Naive thymus-derived CD4-positive, alpha-beta T cell (primary cell): ENCODE data around the gene ELFN2. TPM values are rescaled to one million over a fixed set of nuclear protein-coding genes. Genes with fewer than 3 reads are reported as not detected.

ENCODE experiments used
- ATAC-seq: fragments of 150-1000 bp; cut with Tn5 transposase; 2 replicates; pipeline ENCODE4 v1.10.0; 2021; ENCODE audit warnings: mild to moderate bottlenecking, moderate library complexity
- CTCF ChIA-PET: fragments of 350-600 bp; sonication (Branson Sonifier 250); formaldehyde crosslinking; loops from one replicate; lab custom pipeline; 2021; ENCODE audit warnings: antibody characterized with exemption; lab: Charles Lee
- POLR2A ChIA-PET: fragments of 350-600 bp; sonication (Branson Sonifier 250); formaldehyde crosslinking; loops from one replicate; lab custom pipeline; 2021; ENCODE audit warnings: antibody characterized with exemption, inconsistent platforms; lab: Charles Lee
- DNase-seq, 9 donors: peaks; one replicate each; pipeline versions ENCODE4 v3.0.0 to v3.0.0-alpha.2; 2020 to 2022; ENCODE audit warnings: mixed read lengths in 1 of 9
- H3K27ac ChIP-seq: one replicate; pipeline ENCODE4 v1.7.0; 2013; ENCODE audit warnings: mild to moderate bottlenecking, low read depth, low read length, moderate library complexity
- H3K27me3 ChIP-seq, 2 donors: one replicate each; pipeline ENCODE4 v1.7.0; 2013; ENCODE audit warnings: low read length in 2 of 2, mild to moderate bottlenecking in 2 of 2, moderate library complexity in 2 of 2; ENCODE audit not compliant: control insufficient read depth in 2 of 2, insufficient read depth in 2 of 2
- H3K36me3 ChIP-seq, 3 experiments: 1 replicate in 2 of 3; 2 replicates in 1 of 3; pipeline ENCODE4 v1.7.0; 2013; ENCODE audit warnings: low read length in 3 of 3, mild to moderate bottlenecking in 3 of 3, moderate library complexity in 1 of 3; ENCODE audit not compliant: insufficient read depth in 3 of 3, control insufficient read depth in 2 of 3
- H3K4me1 ChIP-seq, 2 donors: one replicate each; pipeline ENCODE4 v1.7.0; 2013; ENCODE audit warnings: low read length in 2 of 2, mild to moderate bottlenecking in 2 of 2, moderate library complexity in 1 of 2; ENCODE audit not compliant: control insufficient read depth in 2 of 2, insufficient read depth in 2 of 2
- H3K4me3 ChIP-seq: 2 replicates; pipeline ENCODE4 v1.7.0; 2013; ENCODE audit warnings: mild to moderate bottlenecking, low read length
- H3K9me3 ChIP-seq, 3 experiments: 1 replicate in 2 of 3; 2 replicates in 1 of 3; pipeline ENCODE4 v1.7.0; 2013; ENCODE audit warnings: low read length in 3 of 3; ENCODE audit not compliant: control insufficient read depth in 2 of 3
- H3K27ac Mint-ChIP-seq, 9 donors: one replicate each; pipeline ENCODE4 v1.8.0; 2020 to 2022; ENCODE audit warnings: mixed read lengths in 9 of 9, mild to moderate bottlenecking in 8 of 9, moderate library complexity in 5 of 9, inconsistent platforms in 2 of 9
- H3K27me3 Mint-ChIP-seq, 5 donors: one replicate each; pipeline ENCODE4 v1.8.0; 2021 to 2022; ENCODE audit warnings: mixed read lengths in 5 of 5, mild to moderate bottlenecking in 1 of 5
- H3K36me3 Mint-ChIP-seq, 5 donors: one replicate each; pipeline ENCODE4 v1.8.0; 2020 to 2022; ENCODE audit warnings: mixed read lengths in 5 of 5, mild to moderate bottlenecking in 3 of 5, inconsistent platforms in 1 of 5
- H3K4me1 Mint-ChIP-seq, 7 donors: one replicate each; pipeline ENCODE4 v1.8.0; 2020 to 2022; ENCODE audit warnings: mixed read lengths in 7 of 7, mild to moderate bottlenecking in 3 of 7, inconsistent platforms in 1 of 7
- H3K4me3 Mint-ChIP-seq, 10 donors: one replicate each; pipeline ENCODE4 v1.8.0; 2020 to 2022; ENCODE audit warnings: mild to moderate bottlenecking in 10 of 10, mixed read lengths in 10 of 10, moderate library complexity in 6 of 10, inconsistent platforms in 2 of 10
- H3K9me3 Mint-ChIP-seq, 11 donors: one replicate each; pipeline ENCODE4 v1.8.0; 2020 to 2022; ENCODE audit warnings: mixed read lengths in 11 of 11, mild to moderate bottlenecking in 4 of 11, inconsistent platforms in 1 of 11, moderate library complexity in 1 of 11
- intact Hi-C, 2 donors: fragments of 100-400 bp; cut with micrococcal nuclease; formaldehyde crosslinking; loops; one replicate each; pipeline ENCODE4 v1.15.1; 2023
- polyA plus RNA-seq, 2 donors: library from polyadenylated mRNA; unstranded; fragments of 300-500 nt; fragmentation: Illumina TruSeq; gene quantifications; one replicate each; pipeline ENCODE4 v1.2.3, GENCODE V29; 2021
- total RNA-seq, 6 experiments: library from RNA in 5 of 6; stranded (reverse) in 5 of 6; gene quantifications; 1 replicate in 5 of 6; 2 replicates in 1 of 6; pipeline ENCODE4 v1.2.3 and lab custom pipeline; 2021 to 2026

The ELFN2 gene
- total and polyA plus RNA-seq, 7 experiments from 2014 or later = 0.10 to 0.66 (median 0.57) TPM; not detected in 2

- no peak overlapping the region for H3K27ac Mint-ChIP-seq
- Histone ChIP-seq H3K9me3 (no peaks in the 10 kb centered on the region), H3K4me3 (no peak overlapping the region), H3K27me3 (peaks cover 0 to 18% of the 10 kb centered on the region in 2 donors), H3K27ac (no peak overlapping the region), H3K4me1 (peaks cover 0 to 7% of the 10 kb centered on the region in 2 donors), H3K36me3 (no peaks in the 10 kb centered on the region)
- no peak for DNase-seq
- CTCF ChIA-PET = interaction anchor here (0.7 to 1.2 kb wide), 2 partner anchors 17 to 853 kb away, joined by 3 read pairs; no protein-coding TSS in a partner anchor
- POLR2A ChIA-PET = interaction anchor here (2.5 kb wide), 1 partner anchor 18 kb away, joined by 7 read pairs; no protein-coding TSS in a partner anchor
- intact Hi-C loops = no loop called here
- peaks cover 38 to 71% (median 52%) of the 10 kb centered on the region in 5 donors for H3K27me3 Mint-ChIP-seq
- no peaks in the 10 kb centered on the region for H3K36me3 Mint-ChIP-seq
- peak overlapping the region in 9 of 10 donors; percentile 10 to 64 (median 51) for H3K4me3 Mint-ChIP-seq
- peaks cover 0 to 15% (median 12%) of the 10 kb centered on the region in 7 donors for H3K4me1 Mint-ChIP-seq
- peaks cover 0 to 1% (median 0%) of the 10 kb centered on the region in 11 donors for H3K9me3 Mint-ChIP-seq
- ATAC-seq = no peak
Observed at GRCh38 chr22:37333724-37334460, 93.4 kb downstream of the ELFN2 start.

DNA sequence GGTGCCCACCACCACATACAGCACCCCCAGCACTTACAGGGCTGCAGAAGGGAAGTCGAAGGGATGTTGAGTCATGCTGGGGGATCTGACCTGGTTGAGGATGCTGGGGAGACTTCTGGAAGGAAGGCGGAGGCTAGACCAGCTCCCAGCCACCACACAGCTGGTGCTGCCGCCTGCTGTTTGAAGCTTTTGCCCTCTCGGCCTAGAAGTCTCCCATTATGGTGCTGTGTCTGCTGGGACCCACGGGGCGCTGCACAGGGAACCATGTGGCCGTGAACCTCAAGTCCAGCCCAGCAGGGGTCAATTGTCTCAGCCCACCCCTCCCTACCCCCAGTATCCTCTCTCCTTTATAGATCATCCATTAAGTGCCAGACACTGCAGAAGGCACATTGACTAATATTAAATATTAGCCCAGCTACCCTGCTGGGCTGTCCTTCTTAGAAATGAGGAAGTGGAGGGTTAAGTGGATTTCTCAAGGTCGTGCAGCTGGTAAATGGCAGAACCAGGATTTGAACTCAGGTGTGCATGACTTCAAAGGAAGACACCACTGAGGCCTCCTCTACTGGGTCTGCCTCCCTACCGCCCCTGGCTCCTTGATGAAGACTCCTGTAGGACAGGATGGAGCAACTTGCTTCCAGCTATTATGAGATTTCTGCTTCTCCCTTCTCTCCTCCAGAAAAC is 95.3 kb downstream of the ELFN2 start:
- Mint-ChIP-seq H3K27ac (peak overlapping the region in 1 of 9 donors; percentile 10), H3K36me3 (no peaks in the 10 kb centered on the region), H3K4me1 (peaks cover 0 to 15% (median 12%) of the 10 kb centered on the region in 7 donors), H3K9me3 (no peaks in the 10 kb centered on the region), H3K27me3 (peaks cover 50 to 81% (median 61%) of the 10 kb centered on the region in 5 donors), H3K4me3 (no peak overlapping the region)
- Histone ChIP-seq H3K36me3 (no peaks in the 10 kb centered on the region), H3K4me3 (no peak overlapping the region), H3K4me1 (peaks cover 0 to 7% of the 10 kb centered on the region in 2 donors), H3K27ac (no peak overlapping the region), H3K9me3 (no peaks in the 10 kb centered on the region), H3K27me3 (peaks cover 0 to 18% of the 10 kb centered on the region in 2 donors)
- DNase-seq (no peak), ATAC-seq (no peak)
- ChIA-PET CTCF (interaction anchor here (0.6 to 1.2 kb wide), 3 partner anchors 15 to 98 kb away, joined by 3 read pairs; no protein-coding TSS in a partner anchor), POLR2A (no interaction called here)
- intact Hi-C loops = no loop called here

GRCh38 chr22:37331034-37331428 is 96.2 kb downstream of the ELFN2 start:
- Histone ChIP-seq H3K4me3 (no peak overlapping the region), H3K4me1 (peaks cover 0 to 7% of the 10 kb centered on the region in 2 donors), H3K27ac (no peak overlapping the region), H3K9me3 (no peaks in the 10 kb centered on the region), H3K36me3 (no peaks in the 10 kb centered on the region), H3K27me3 (peaks cover 0 to 22% of the 10 kb centered on the region in 2 donors)
- H3K27ac Mint-ChIP-seq = no peak overlapping the region
- H3K9me3 Mint-ChIP-seq = no peaks in the 10 kb centered on the region
- no peak overlapping the region for H3K4me3 Mint-ChIP-seq
- ChIA-PET POLR2A (no interaction called here), CTCF (interaction anchor here (1.0 kb wide), 1 partner anchor 14 kb away, joined by 3 read pairs; no protein-coding TSS in a partner anchor)
- intact Hi-C loops = no loop called here
- H3K36me3 Mint-ChIP-seq = no peaks in the 10 kb centered on the region
- peaks cover 53 to 80% (median 67%) of the 10 kb centered on the region in 5 donors for H3K27me3 Mint-ChIP-seq
- DNase-seq = no peak
- no peak for ATAC-seq
- peaks cover 0 to 15% (median 12%) of the 10 kb centered on the region in 7 donors for H3K4me1 Mint-ChIP-seq

- peak in 1 of 9 donors; percentile 24 for DNase-seq
Observed at GRCh38 chr22:37330200-37331033, 96.9 kb downstream of the ELFN2 start.

GRCh38 chr22:37329238-37330140 is 97.8 kb downstream of the ELFN2 start:
- peak overlapping the region in 1 of 9 donors; percentile 55 for H3K27ac Mint-ChIP-seq
- H3K27me3 Mint-ChIP-seq = peaks cover 44 to 77% (median 59%) of the 10 kb centered on the region in 5 donors
- CTCF ChIA-PET = interaction anchor here (0.6 kb wide), 1 partner anchor 11 kb away, joined by 3 read pairs; no protein-coding TSS in a partner anchor
- peaks cover 0 to 21% of the 10 kb centered on the region in 2 donors for H3K27me3 ChIP-seq
- no peak for ATAC-seq
- POLR2A ChIA-PET = no interaction called here
- no peaks in the 10 kb centered on the region for H3K9me3 Mint-ChIP-seq
- no peaks in the 10 kb centered on the region for H3K36me3 Mint-ChIP-seq
- no peak for DNase-seq
- no peak overlapping the region for H3K4me3 Mint-ChIP-seq
- no peaks in the 10 kb centered on the region for H3K9me3 ChIP-seq
- intact Hi-C loops = no loop called here
- no peaks in the 10 kb centered on the region for H3K36me3 ChIP-seq
- H3K4me1 Mint-ChIP-seq = peaks cover 0 to 8% (median 7%) of the 10 kb centered on the region in 7 donors
- peaks cover 0 to under 1% of the 10 kb centered on the region in 2 donors for H3K4me1 ChIP-seq
- no peak overlapping the region for H3K27ac ChIP-seq
- H3K4me3 ChIP-seq = no peak overlapping the region

More at GRCh38 chr22:37330200-37331033, 96.9 kb downstream of the ELFN2 start:
- no peaks in the 10 kb centered on the region for H3K9me3 Mint-ChIP-seq
- intact Hi-C loops = no loop called here
- H3K36me3 Mint-ChIP-seq = no peaks in the 10 kb centered on the region
- H3K4me1 Mint-ChIP-seq = peaks cover 0 to 14% (median 11%) of the 10 kb centered on the region in 7 donors
- H3K9me3 ChIP-seq = no peaks in the 10 kb centered on the region
- peaks cover 0 to 7% of the 10 kb centered on the region in 2 donors for H3K4me1 ChIP-seq
- POLR2A ChIA-PET = no interaction called here
- no peaks in the 10 kb centered on the region for H3K36me3 ChIP-seq
- H3K27ac Mint-ChIP-seq = peak overlapping the region in 1 of 9 donors; percentile 29
- no peak overlapping the region for H3K4me3 Mint-ChIP-seq
- peaks cover 48 to 79% (median 64%) of the 10 kb centered on the region in 5 donors for H3K27me3 Mint-ChIP-seq
- no peak for ATAC-seq
- H3K27me3 ChIP-seq = peaks cover 0 to 25% of the 10 kb centered on the region in 2 donors
- no peak overlapping the region for H3K4me3 ChIP-seq
- no peak overlapping the region for H3K27ac ChIP-seq
- CTCF ChIA-PET = no interaction called here
